DOHH2 (cell line): Measurements from ENCODE around the gene ASCC2.

Experiments used
- H3F3A ChIP-seq: fragments of 200-600 bp; sonication (generic), shearing (Covaris generic); 2 replicates; pipeline ENCODE4 v1.6.0; 2016; ENCODE audit warnings: antibody characterized with exemption, mild to moderate bottlenecking; ENCODE audit not compliant: control insufficient read depth, insufficient read depth
- H3K27ac ChIP-seq: fragments of 200-600 bp; sonication (generic); 2 replicates; pipeline ENCODE4 v1.5.1; 2014; ENCODE audit warnings: low read depth, mild to moderate bottlenecking, low read length, moderate library complexity
- H3K27me3 ChIP-seq: fragments of 200-600 bp; sonication (generic); 2 replicates; pipeline ENCODE4 v1.6.1; 2014; ENCODE audit warnings: mild to moderate bottlenecking, low read length, mixed read lengths; ENCODE audit not compliant: control insufficient read depth
- H3K36me3 ChIP-seq: fragments of 200-600 bp; sonication (generic); 2 replicates; pipeline ENCODE4 v1.6.1; 2014; ENCODE audit warnings: mild to moderate bottlenecking, low read length, moderate library complexity, mixed read lengths; ENCODE audit not compliant: control insufficient read depth
- H3K4me1 ChIP-seq: fragments of 200-600 bp; sonication (generic); 2 replicates; pipeline ENCODE4 v1.6.1; 2014; ENCODE audit warnings: mild to moderate bottlenecking, low read length, mixed read lengths; ENCODE audit not compliant: control insufficient read depth
- H3K4me2 ChIP-seq: fragments of 200-600 bp; sonication (generic); 2 replicates; pipeline ENCODE4 v1.6.0; 2014; ENCODE audit warnings: mild to moderate bottlenecking, low read length, moderate library complexity
- H3K4me3 ChIP-seq: fragments of 200-600 bp; sonication (generic); 2 replicates; pipeline ENCODE4 v1.5.1; 2014; ENCODE audit warnings: mild to moderate bottlenecking, low read length, mixed read lengths
- H3K79me2 ChIP-seq: fragments of 200-600 bp; sonication (generic); 2 replicates; pipeline ENCODE4 v1.6.1; 2014; ENCODE audit warnings: mild to moderate bottlenecking, low read length, mixed read lengths; ENCODE audit not compliant: control insufficient read depth
- H3K9me2 ChIP-seq: fragments of 200-600 bp; sonication (generic); replicated peaks from 2 replicates; pipeline ENCODE4 v1.6.1; 2014; ENCODE audit warnings: mild to moderate bottlenecking, low read length, mixed read lengths; ENCODE audit not compliant: control insufficient read depth
- H3K9me3 ChIP-seq: fragments of 200-600 bp; sonication (generic); 2 replicates; pipeline ENCODE4 v1.6.1; 2014; ENCODE audit warnings: antibody characterized with exemption, low read length, mixed read lengths; ENCODE audit not compliant: control insufficient read depth, insufficient read depth
- H4K20me1 ChIP-seq: fragments of 200-600 bp; sonication (generic); 2 replicates; pipeline ENCODE4 v1.6.0; 2014; ENCODE audit warnings: low read depth, mild to moderate bottlenecking, antibody characterized with exemption, low read length, moderate library complexity; ENCODE audit not compliant: control insufficient read depth, insufficient read depth
- CTCF ChIP-seq: fragments of 200-600 bp; sonication (generic); IDR thresholded peaks from one replicate; pipeline ENCODE4 v1.5.1; 2014; ENCODE audit warnings: antibody characterized with exemption, mild to moderate bottlenecking, low read depth, low read length; ENCODE audit not compliant: poor library complexity, severe bottlenecking
- EZH2phosphoT487 ChIP-seq: fragments of 200-600 bp; sonication (generic); IDR thresholded peaks from 2 replicates; pipeline ENCODE4 v1.6.1; 2017; ENCODE audit warnings: borderline replicate concordance, mild to moderate bottlenecking, antibody characterized with exemption, low read length, moderate library complexity, mixed read lengths

The ASCC2 gene

GRCh38 chr22:29751669-29752068 is 86.4 kb downstream of the ASCC2 start:
- H3K27me3 ChIP-seq, result no peaks in the 10 kb centered on the region
- H3K9me2 ChIP-seq, result no peaks in the 10 kb centered on the region
- H3K4me3 ChIP-seq, result no peak overlapping the region
- no peaks in the 10 kb centered on the region for H3F3A ChIP-seq
- H4K20me1 ChIP-seq, result no peaks in the 10 kb centered on the region
- TF ChIP-seq EZH2phosphoT487, result no peak
- TF ChIP-seq CTCF, result no peak
- H3K4me2 ChIP-seq, result no peak overlapping the region
- no peak overlapping the region for H3K27ac ChIP-seq
- H3K79me2 ChIP-seq, result no peaks in the 10 kb centered on the region
- no peaks in the 10 kb centered on the region for H3K4me1 ChIP-seq
- no peaks in the 10 kb centered on the region for H3K9me3 ChIP-seq
- no peaks in the 10 kb centered on the region for H3K36me3 ChIP-seq

GRCh38 chr22:29750559-29751538 is 87.2 kb downstream of the ASCC2 start:
- no peaks in the 10 kb centered on the region for H3K79me2 ChIP-seq
- no peaks in the 10 kb centered on the region for H4K20me1 ChIP-seq
- TF ChIP-seq CTCF, result no peak
- no peak for TF ChIP-seq EZH2phosphoT487
- no peak overlapping the region for H3K4me2 ChIP-seq
- H3K36me3 ChIP-seq, result no peaks in the 10 kb centered on the region
- no peak overlapping the region for H3K27ac ChIP-seq
- no peaks in the 10 kb centered on the region for H3K9me3 ChIP-seq
- H3K27me3 ChIP-seq, result no peaks in the 10 kb centered on the region
- no peak overlapping the region for H3K4me3 ChIP-seq
- no peaks in the 10 kb centered on the region for H3F3A ChIP-seq
- no peaks in the 10 kb centered on the region for H3K4me1 ChIP-seq
- H3K9me2 ChIP-seq, result no peaks in the 10 kb centered on the region

- Histone ChIP-seq H3K79me2 (no peaks in the 10 kb centered on the region), H3K27ac (no peak overlapping the region), H3K9me2 (no peaks in the 10 kb centered on the region), H3K4me1 (no peaks in the 10 kb centered on the region), H3K4me2 (no peak overlapping the region), H3K27me3 (no peaks in the 10 kb centered on the region), H3K4me3 (no peak overlapping the region), H3K9me3 (no peaks in the 10 kb centered on the region), H3F3A (no peaks in the 10 kb centered on the region), H4K20me1 (no peaks in the 10 kb centered on the region), H3K36me3 (no peaks in the 10 kb centered on the region)
- TF ChIP-seq CTCF (no peak), EZH2phosphoT487 (no peak)
Measured at GRCh38 chr22:29750029-29750428, 88.0 kb downstream of the ASCC2 start.
